Kidney glomerular epithelial cell (primary cell): ENCODE results near the gene ZBTB21.

ENCODE experiments used
- DNase-seq: peaks from one replicate; lab custom pipeline; 2025; lab: John Stamatoyannopoulos, UW

ZBTB21 gene

DNA sequence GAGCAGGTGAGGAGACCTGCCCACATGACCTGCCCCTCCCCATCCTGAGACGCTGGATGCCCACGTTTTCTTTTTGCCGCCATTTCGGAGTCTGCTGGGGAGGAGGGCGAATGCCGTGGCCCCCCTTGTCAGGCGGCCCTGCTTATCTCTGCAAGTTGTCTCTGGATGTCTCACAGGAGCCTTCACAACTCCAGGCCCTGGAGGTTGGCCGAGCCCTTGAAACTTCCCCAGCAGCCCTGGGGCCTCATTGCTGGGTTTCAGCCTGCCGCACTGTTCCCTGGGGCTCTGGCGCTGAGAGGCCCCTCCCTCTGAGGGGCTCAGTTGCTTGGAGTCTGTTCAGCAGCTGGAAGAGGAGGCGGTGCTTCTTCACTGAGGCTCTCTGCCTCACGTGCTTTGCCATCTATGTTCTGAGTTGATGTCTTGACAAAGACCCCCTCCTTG lies 29.8 kb upstream of the ZBTB21 start:
- DNase-seq, result no peak

DNA sequence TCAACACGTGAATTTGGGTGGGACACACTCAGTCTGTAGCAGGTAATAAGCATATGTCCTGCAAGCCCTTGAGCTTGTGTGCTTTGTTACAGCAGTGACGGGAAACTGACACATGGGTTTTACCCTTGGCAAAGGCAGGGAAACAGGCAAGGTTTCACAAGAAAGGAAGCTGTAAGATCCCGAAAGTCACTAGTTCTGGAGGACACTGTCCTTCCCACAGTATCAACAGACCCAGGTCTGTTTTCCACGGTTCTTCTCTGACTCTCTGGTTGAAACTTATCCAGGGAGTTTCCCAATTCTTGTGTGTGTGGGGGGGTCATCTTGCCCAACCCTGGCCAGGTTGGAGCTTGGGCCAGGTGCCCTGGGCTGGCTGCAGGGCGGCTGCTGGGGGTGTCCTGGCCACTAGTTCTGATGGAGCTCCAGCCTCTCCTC lies 29.3 kb upstream of the ZBTB21 start:
- DNase-seq, result no peak

DNA sequence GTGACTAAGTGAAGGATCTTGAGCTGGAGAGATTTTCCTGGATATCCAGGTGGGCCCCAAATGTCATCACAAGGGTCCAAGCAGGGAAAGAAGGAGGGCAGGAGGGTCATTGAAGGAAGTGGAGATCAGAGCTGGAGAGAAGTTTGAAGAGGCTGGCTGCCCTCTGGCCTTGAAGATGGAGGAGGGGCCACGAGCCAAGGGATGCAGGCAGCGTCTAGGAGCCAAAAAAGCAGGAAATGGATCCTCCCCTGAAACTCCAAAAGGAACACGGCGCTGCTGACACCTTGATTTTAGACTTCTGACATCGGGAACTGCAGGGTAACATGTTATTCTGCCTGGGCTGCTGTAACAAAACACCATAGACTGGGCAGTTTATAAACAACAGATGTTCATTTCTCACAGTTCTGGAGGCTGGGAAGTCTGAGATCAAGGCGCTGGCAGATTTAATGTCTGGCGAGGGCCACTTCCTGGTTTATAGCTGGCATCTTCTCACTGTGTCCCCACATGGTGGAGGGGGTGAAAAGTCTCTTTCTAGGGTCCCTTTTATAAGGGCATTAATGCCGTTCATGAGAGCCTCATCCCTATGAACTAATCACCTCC lies 28.8 kb upstream of the ZBTB21 start:
- DNase-seq, result no peak

DNA sequence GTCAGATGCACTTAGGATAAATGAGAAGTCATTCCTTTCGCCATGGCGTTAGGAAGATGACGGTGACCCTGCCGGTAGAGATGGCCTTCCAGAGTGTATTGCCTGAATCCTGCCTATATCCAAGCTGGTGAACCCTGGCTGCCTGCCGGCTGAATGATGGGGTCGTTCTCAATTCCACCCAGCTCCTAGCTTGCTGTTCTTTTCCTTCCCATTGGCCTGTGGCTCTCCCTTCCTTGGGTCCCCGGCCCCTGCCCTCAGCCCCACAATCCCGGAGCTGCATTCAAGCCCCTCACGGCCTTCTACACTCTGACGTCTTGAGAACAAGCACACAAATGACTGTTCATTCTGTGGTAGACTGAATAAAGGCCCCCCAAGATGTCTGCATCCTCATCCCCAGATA lies 28.2 kb upstream of the ZBTB21 start:
- no peak for DNase-seq

DNA sequence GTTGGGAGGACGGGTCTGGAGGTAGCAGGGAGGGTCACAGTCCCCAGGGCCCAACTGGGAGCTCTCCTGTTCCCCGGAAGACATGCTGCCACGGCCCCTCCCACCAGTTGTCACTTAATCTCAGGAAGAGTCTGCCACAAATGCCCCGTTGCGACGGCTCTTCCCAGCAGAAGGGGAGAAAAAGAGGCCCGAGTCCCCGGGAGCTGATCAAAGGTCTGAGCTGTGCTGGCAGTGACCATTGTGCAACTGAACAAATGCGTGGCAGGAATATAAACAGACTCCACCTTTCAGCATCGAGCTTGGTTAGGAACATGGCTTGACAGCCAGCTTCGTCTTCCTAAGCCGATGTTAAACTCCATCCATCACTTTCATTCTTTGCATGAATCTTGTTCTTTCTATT lies 27.8 kb upstream of the ZBTB21 start:
- no peak for DNase-seq

DNA sequence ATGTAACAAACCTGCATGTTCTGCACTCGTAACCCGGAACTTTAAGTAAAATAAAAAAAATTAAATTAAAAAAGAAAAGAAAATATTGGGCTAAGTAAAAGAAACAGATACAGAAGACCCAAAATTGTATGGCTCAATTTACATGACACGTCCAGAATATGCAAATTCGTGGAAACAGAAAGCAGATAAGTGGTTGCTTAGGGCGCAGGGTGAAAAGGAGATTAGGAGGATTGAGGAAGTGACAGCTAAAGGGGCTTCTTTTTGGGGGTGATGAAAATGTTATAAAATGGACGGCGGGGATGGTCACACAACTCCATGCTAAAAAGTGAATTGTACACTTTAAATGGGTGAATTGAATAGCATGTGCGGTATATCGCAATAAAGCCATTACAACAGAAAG lies 27.4 kb upstream of the ZBTB21 start:
- DNase-seq, result no peak

DNA sequence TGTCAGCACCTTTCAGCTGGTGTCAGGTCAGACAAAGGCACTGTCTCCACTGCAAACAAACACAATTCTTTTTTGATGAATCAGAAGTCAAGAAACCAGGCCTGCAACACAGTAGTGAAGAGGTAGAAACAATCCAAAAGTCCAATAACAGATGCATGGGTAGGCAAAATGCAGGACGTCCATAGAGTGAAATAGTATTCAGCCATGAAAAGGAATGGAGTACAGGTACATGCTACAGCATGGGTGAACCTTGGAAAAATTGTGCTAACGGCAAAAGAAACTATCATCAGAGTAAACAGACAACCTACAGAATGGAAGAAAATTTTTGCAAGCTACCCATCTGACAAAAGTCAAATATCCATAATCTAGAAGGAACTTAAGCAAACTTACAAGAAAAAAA lies 26.2 kb upstream of the ZBTB21 start:
- DNase-seq, result no peak

DNA sequence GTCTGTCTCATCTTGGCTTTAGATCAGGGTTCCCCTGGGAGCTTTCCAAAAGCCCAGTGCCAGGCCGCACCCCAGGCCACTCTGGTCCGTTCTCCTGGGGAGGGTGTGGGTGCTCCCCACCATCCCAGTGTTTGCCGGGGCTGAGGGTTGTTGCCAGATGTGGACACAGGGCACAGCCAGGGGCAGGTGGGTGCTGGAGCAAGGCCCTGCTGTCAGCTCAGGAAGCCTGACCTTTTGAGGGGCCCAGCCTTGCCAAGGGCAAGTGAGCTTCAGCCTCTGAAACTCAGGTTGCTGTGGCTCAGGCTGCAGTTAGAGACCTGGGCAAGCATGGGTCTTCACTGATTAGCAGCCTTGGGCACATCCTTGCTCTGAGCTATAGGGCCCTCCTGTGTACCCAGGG lies 22.8 kb upstream of the ZBTB21 start:
- no peak for DNase-seq

DNA sequence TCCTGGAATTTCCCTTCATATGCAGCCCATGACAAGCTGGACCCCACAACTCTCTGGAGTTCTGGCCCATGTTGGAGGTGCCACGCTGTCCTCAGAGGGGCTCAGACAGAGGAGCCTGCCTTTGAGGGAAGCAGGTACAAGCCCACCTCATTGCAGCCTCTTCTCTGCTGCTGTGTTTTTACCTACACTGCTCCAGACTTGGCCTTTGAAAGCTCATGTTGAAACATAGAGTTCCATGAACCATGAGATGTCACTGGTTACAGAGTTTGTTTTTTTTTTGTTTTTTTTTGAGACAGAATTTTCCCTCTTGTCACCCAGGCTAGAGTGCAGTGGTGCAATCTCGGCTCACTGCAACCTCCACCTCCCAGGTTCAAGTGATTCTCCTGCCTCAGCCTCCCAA lies 22.1 kb upstream of the ZBTB21 start:
- no peak for DNase-seq

DNA sequence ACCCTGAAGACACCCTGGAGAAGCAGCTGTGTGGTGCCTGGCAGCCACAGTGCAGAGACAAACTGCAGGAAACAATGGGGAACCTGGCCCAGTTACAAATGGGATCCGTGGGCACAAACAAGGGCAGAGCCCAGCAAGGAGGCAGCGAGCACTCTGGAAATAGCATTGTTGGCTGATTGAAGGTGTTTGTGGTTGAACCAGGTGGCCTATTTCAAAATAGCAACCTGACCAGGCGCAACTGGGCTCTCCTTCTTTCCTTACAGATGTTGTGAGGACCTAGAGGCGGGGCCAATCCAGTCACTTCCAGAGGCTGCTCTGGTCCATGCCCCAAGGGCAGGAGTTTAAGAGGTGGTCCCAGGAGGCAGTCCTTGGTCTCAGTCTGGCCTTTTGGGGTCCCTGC lies 21.7 kb upstream of the ZBTB21 start:
- DNase-seq, result no peak

DNA sequence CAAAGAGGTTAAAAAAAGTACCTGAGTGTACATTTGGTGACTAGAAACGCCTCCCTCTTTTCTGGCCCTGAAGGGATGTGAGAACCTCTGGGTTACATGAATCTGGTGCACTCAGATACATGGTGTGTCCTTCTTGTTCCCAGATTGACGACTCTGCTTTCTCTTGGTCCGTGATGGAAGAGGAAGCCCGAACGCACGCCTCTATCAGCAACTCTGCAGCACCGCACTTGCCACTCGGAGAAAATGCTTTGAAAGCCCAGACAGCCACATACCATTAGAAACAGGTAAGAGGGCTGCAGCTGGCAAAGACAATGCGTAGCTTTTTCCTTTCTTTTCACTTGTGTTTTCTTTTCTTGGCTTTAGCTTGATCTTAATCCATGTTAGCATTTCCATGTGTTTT lies 21.1 kb upstream of the ZBTB21 start:
- no peak for DNase-seq

DNA sequence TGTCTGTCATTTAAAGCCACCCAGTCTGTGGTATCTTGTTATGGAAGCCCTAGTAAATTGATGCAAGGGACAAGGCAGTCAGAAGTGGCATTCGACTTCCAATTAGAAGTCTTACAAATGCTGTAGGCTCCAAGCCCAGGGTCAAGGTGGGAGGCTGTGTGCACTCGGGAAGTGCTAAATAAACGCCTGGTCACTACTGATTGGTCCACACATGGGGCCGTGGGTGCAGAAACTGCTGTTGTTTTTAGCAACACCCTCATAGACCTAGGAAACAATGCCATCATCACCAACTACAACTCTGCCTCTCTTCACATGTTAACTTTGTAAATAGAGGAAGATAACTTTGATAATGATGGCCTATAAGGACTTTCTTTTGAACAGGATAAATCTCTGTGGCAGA lies 20.2 kb upstream of the ZBTB21 start:
- no peak for DNase-seq

DNA sequence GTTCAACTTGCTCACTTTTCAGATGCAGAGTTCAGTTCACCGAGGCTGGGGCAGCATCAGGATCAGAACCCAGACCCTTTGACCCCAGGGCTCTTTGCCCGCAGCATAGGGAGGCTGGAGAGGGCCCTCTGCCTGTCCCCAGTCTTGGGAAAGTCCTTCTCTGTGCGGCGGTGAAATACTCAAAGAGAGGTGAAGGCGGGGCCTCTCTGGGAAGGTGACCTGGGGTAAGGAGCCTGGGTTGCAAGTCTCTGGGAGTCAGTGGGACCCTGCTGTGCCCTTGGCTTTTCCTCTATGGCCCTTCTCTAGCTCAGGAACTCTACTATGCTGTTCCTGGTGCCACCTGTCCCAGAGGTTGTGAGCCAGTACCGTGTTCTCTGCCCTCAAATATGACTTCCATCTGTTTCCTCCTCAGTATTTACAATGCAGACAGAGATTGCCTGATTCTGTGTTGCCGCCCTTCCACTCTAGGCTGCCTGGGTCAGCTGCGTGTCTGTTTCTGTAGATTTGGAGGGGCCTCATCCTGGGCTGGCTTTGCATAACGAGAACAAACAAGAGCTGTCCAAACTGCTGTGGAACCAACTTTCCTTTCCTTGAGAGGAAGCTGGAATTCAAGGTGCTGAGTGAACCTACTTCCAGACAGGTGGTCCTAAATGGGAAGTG lies 18.7 kb upstream of the ZBTB21 start:
- no peak for DNase-seq

DNA sequence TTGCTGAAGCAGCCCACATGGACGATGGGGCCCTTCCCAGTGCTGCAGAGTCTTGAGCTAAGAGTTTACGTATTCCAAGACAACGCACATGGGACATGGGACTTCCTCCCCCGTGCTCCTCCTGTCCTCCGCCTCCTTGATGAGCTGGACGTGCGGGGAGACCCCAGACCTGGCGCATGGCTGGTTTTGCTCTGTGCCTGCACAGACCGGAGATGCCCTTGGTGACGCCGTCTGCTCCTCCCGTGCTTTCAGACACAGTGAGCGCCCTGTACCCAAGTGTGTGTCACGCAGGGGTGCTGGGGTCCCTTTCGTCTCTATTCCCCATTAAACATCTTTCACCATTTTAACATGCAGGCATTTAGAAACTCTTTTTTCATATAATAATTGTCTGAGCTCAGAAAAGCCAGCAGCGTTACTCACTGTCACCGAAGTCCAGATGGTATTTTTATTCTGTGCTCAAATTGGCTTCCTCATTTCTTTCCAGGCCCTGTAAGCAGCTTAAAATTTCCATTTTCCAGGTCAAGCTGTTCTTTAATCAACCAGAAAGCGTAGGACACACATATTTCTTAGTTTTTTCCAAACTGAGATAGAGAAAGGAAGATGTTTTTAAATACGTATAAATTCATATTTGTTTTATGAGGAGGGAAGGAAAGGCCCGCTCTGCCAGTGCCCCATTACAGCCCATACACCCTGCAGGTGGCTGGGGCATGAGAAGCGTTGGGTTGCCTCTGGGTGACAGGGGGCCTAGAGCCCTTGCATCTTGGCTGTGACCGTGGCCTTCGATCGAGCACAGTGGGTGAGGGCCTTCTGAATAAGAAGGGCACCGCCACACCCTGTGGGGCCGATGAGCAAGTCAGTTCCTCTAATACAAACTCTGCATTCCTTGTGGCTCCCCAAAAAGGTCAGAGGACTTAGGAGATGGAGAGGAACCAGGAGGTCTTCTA lies 17.9 kb upstream of the ZBTB21 start:
- DNase-seq, result no peak

DNA sequence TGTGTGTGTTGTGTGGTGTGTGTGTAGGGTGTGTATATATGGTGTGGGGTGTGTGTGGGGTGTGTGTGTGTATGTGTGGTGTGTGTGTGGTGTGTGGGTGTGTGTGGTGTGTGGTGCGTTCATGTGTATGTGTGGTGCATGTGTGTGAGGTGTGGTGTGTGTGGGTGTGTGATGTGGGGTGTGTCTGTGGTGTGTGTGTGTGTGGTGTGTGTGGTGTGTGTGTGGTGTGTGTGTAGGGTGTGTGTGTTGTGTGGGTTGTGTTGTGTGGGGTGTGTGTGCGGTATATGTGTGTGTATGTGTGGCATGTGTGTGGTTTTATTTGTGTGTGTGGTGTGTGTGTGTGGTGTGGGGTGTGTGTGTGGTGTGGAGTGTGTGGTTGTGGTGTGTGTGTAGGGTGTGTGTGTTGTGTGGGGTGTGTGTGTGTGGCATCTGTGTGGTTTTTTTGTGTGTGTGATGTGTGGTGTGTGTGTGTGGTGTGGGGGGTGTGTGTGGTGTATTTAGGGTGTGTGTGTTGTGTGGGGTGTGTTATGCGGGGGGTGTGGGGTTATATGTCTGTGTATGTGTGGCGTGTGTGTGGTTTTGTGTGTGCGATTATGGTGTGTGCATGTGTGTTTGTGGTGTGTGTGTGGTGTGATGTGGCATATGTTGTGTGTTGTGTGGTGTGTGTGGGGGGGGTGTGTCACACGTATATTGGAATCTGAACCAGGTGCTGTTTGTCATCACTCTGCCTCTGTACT lies 17.1 kb upstream of the ZBTB21 start:
- DNase-seq, result no peak

DNA sequence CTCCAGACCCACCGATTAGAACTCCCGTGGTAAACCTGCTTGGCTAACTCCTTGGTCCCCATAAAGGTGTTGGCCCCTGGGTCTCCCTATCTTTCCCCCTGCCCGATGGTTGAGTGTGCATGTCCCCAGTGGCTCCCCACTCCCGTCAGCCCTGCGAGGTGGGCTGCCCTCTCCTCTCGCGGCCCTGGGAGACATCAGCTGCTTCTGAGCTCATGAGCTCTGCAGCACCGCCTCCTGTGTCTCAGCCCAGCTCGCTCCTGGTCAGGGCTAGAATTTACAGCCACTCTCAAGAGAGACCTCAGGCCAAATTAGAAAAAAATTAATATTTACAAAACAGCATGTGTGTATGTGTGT lies 15.9 kb upstream of the ZBTB21 start:
- no peak for DNase-seq

DNA sequence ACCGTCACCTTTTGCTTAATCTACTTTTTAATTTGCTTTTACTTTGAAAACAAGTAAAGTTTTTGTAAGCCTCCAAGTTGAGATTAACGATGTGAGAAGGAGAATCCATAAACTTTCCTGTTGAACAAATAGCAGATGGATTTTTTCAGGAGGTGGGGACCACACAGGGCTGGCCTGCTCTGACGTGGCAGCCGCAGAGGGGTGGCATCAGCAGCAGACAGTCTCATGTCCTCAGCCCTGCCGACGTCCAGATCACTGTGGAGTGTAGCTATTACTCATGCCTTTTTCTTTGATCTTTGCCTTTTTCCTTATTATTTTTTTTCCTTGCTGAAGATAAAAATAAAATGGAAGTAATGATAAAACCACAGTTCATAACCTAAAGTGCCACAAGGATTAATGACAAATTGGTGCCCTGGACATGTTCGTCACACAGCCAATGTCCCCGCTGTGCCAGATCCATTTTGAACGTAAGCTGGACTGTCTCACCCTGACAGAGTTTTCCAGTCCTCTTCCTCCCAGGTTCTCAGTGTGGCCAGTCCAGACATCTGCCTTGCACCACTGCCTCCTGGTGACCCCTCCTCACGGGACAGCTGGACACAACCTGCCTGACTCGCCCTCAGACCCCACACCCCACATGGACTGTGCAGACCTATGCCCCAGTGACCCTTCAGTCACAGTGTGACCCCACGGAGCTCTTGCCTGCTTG lies 15.4 kb upstream of the ZBTB21 start:
- peak; percentile 15 for DNase-seq

DNA sequence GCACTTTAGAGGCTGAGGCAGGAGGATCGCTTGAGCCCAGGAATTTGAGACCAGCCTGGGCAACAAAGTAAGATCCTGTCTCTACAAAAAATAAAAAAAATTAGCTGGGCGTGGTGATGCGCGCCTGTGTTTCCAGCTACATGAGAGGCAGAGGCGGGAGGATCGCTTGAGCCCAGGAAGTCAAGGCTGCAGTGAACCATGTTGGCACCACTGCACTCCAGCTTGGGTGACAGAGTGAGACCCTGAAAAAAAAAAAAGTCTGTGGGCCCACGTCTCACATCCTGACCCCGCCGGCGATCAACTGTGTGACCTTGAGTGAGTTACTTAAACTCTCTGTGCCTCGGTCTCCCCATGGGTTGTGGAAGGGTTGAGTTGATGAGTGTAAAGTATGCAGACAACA lies 12.7 kb upstream of the ZBTB21 start:
- no peak for DNase-seq

DNA sequence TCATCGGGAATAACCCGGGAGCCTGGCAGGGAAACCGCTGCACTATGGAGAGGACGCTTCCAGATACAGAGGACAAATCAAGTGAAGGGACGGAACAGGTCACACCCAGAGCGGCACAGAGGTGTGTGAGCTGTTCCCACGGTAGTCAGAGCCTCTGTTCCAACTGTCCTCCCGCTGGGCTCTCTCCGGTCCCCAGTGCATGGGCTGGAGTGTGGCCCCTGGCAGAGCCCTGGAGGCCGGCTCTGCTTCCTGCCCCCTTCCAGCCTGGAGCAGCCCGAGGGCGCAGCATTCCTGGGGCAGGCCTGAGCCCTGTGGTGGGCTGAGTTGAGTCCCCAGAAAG lies 11.9 kb upstream of the ZBTB21 start:
- no peak for DNase-seq

DNA sequence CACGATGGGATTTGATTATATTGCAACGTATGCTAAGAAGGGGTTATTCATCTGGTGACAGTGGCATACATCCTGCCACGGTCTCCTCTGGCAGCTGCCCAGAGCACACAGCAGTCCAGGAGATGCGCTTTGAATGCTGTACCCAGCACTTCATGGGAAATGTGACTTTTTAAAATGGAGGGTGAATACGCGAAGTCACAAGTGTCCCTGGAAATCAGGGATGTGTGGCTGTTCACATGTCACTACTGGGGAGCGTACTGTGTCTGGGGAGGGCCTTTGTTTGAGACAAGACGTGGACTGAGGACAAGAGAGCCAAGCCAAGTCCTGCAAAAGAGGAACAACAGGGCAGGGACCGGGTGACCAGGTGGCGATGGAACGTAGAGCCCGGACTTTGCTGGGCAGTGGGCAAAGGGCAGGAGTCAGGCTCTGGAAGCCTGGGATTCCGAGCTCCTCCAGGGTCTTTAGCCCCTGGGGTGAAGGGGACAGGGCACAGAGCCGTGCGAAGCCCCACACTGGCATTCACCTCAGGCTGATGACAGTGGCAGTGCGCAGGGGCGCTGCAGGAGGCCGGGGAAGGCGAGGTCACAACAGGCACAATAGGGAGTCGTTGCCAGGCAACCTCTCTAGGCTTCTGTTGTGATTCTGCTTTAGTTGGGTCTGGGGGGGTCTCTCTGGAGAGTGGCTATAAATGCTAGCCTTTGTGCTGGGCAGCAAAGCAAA lies 11.4 kb upstream of the ZBTB21 start:
- DNase-seq, result no peak

DNA sequence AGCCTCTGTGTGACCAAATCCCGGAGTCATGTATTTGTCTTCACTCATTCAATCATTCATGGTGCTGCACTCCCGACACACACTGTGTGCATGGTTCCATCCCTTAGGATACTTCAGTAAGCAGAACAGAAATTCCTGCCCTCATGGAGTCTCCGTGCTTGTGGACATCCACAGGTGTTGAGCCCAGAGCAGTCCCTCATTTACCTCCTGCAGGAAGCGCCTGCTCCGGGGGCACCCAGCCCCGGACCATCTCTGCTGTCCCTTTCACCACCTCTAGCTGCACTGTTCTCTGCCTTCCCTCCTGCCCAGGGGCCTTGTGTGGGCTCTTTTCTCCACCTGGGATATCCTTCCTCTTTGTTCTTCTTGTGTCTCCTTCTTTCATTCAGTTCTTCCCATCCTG lies 9.5 kb upstream of the ZBTB21 start:
- DNase-seq, result no peak
